ENCODE measurements around the gene CDC37L1.

GRCh38 chr9:4740388-4740637 lies 60.9 kb downstream of the CDC37L1 start:
- no peak for TF ChIP-seq CTCF (IDR thresholded peaks at IDR 0.05; ENCODE audit: low read depth, low read length)
- TF ChIP-seq POLR2A (IDR thresholded peaks at IDR 0.05; ENCODE audit: extremely low read depth, insufficient read length): no peak
- TF ChIP-seq, protein P1, sequence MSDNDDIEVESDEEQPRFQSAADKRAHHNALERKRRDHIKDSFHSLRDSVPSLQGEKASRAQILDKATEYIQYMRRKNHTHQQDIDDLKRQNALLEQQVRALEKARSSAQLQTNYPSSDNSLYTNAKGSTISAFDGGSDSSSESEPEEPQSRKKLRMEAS (IDR thresholded peaks at IDR 0.05; ENCODE audit: low read depth, low read length): no peak
